Fibroblast of lung (primary cell): ENCODE results near the gene EFCAB10. TPM values are rescaled to one million over a fixed set of nuclear protein-coding genes. Genes with fewer than 3 reads are reported as not detected.

Experiments used
- DNase-seq, 2 donors: peaks; one replicate each; pipeline versions ENCODE4 v3.0.0 to v3.0.0-alpha.2; 2010; ENCODE audit warnings: low read depth in 2 of 2
- H2AFZ ChIP-seq: 2 replicates; pipeline ENCODE4 v1.5.1; 2012; ENCODE audit warnings: low read length, control low read depth, inconsistent platforms
- H3K27ac ChIP-seq: 2 replicates; pipeline ENCODE4 v1.5.1; 2011; ENCODE audit warnings: low read length, control low read depth; ENCODE audit not compliant: insufficient read depth
- H3K27me3 ChIP-seq: 2 replicates; pipeline ENCODE4 v1.5.1; 2011; ENCODE audit warnings: mild to moderate bottlenecking, low read length; ENCODE audit not compliant: control insufficient read depth, insufficient read depth
- H3K36me3 ChIP-seq: 2 replicates; pipeline ENCODE4 v1.5.1; 2011; ENCODE audit warnings: low read length; ENCODE audit not compliant: control insufficient read depth, insufficient read depth
- H3K4me1 ChIP-seq: 2 replicates; pipeline ENCODE4 v1.5.1; 2011; ENCODE audit warnings: low read length; ENCODE audit not compliant: control insufficient read depth, insufficient read depth; ENCODE audit errors: extremely low read depth
- H3K4me2 ChIP-seq: 2 replicates; pipeline ENCODE4 v1.5.1; 2011; ENCODE audit warnings: low read length, control low read depth; ENCODE audit not compliant: insufficient read depth; ENCODE audit errors: extremely low read depth
- H3K4me3 ChIP-seq, 4 experiments: fragments of 200-600 bp in 1 of 4; sonication (generic) in 1 of 4; replicated peaks in 1 of 4; 2 replicates each; pipeline ENCODE4 v1.5.1; 2011 to 2016; ENCODE audit warnings: low read length in 4 of 4, low read depth in 3 of 4, mild to moderate bottlenecking in 3 of 4, control low read depth in 2 of 4, inconsistent platforms in 1 of 4, mixed read lengths in 1 of 4; ENCODE audit not compliant: insufficient read depth in 1 of 4; ENCODE audit errors: control extremely low read depth in 1 of 4
- H3K79me2 ChIP-seq: 2 replicates; pipeline ENCODE4 v1.5.1; 2012; ENCODE audit warnings: mild to moderate bottlenecking, low read length, inconsistent platforms; ENCODE audit not compliant: control insufficient read depth, insufficient read depth
- H3K9ac ChIP-seq: 2 replicates; pipeline ENCODE4 v1.5.1; 2011; ENCODE audit warnings: mild to moderate bottlenecking, low read length, control low read depth; ENCODE audit not compliant: insufficient read depth
- H3K9me3 ChIP-seq: 2 replicates; pipeline ENCODE4 v1.5.1; 2012; ENCODE audit warnings: low read depth, low read length; ENCODE audit not compliant: control insufficient read depth, insufficient read depth
- H4K20me1 ChIP-seq: 2 replicates; pipeline ENCODE4 v1.5.1; 2011; ENCODE audit warnings: low read length; ENCODE audit not compliant: control insufficient read depth, insufficient read depth; ENCODE audit errors: extremely low read depth
- EZH2 ChIP-seq: IDR thresholded peaks from 2 replicates; pipeline ENCODE4 v1.5.1; 2012; ENCODE audit warnings: low read length, control low read depth, mild to moderate bottlenecking; ENCODE audit errors: missing control alignments
- polyA plus RNA-seq, 2 donors: library from polyadenylated mRNA; depleted of rRNA in 1 of 2; stranded (reverse) in 1 of 2; unstranded in 1 of 2; fragments of >200 nt; gene quantifications; 2 replicates each; pipeline ENCODE4 v1.2.1, GENCODE V29; 2011 to 2012; ENCODE audit warnings: missing spikeins in 1 of 2
- total RNA-seq: library from RNA; depleted of rRNA; stranded (reverse); fragments of >200 nt; gene quantifications from 2 replicates; pipeline ENCODE4 v1.2.1, GENCODE V29; 2014
- TF ChIP-seq, protein P1 (sequence below), 2 donors: IDR thresholded peaks in 1 of 2; conservative IDR thresholded peaks in 1 of 2; 1 replicate in 1 of 2; 2 replicates in 1 of 2; pipeline ENCODE4 v1.5.1; 2011 to 2012; ENCODE audit warnings: low read length in 2 of 2, control low read depth in 1 of 2, inconsistent platforms in 1 of 2, low read depth in 1 of 2, mild to moderate bottlenecking in 1 of 2

EFCAB10 gene
- total and polyA plus RNA-seq, 2 donors (not counting 1 experiment from before 2014, with no cell fraction given) = not detected

DNA sequence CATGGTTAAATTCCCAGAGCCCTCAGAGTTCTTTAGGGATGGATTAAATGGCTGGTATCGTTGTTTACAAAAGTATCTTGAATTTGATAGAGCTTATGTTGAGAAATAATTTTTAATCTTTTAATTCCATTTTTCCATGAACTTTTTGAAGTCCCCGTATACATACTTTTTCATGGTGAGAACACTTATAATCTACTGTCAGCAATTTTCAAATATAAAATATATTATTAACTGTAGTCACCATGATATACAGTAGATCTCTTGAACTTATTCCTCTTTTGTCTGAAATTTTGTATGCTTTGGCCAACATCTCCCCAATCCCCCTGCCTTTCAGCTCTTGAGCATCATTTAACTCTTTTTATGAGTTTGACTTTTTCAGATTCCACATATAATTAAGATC is 9.4 kb downstream of the EFCAB10 start:
- H3K79me2 ChIP-seq = no peaks in the 10 kb centered on the region
- TF ChIP-seq, protein P1, sequence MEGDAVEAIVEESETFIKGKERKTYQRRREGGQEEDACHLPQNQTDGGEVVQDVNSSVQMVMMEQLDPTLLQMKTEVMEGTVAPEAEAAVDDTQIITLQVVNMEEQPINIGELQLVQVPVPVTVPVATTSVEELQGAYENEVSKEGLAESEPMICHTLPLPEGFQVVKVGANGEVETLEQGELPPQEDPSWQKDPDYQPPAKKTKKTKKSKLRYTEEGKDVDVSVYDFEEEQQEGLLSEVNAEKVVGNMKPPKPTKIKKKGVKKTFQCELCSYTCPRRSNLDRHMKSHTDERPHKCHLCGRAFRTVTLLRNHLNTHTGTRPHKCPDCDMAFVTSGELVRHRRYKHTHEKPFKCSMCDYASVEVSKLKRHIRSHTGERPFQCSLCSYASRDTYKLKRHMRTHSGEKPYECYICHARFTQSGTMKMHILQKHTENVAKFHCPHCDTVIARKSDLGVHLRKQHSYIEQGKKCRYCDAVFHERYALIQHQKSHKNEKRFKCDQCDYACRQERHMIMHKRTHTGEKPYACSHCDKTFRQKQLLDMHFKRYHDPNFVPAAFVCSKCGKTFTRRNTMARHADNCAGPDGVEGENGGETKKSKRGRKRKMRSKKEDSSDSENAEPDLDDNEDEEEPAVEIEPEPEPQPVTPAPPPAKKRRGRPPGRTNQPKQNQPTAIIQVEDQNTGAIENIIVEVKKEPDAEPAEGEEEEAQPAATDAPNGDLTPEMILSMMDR (conservative IDR thresholded peaks at IDR 0.05 in 1 of 2, IDR thresholded peaks at IDR 0.05 in 1 of 2; ENCODE audit: low read depth in 1 of 2, low read length in 2 of 2) = no peak
- no peak for TF ChIP-seq EZH2
- H3K9me3 ChIP-seq = no peaks in the 10 kb centered on the region
- H3K27me3 ChIP-seq = no peaks in the 10 kb centered on the region
- H3K36me3 ChIP-seq = no peaks in the 10 kb centered on the region
- H3K4me3 ChIP-seq = no peak overlapping the region
- no peaks in the 10 kb centered on the region for H3K4me1 ChIP-seq
- no peak overlapping the region for H2AFZ ChIP-seq
- no peak overlapping the region for H3K27ac ChIP-seq
- DNase-seq = no peak
- no peaks in the 10 kb centered on the region for H4K20me1 ChIP-seq
- H3K9ac ChIP-seq = no peak overlapping the region
- no peak overlapping the region for H3K4me2 ChIP-seq

DNA sequence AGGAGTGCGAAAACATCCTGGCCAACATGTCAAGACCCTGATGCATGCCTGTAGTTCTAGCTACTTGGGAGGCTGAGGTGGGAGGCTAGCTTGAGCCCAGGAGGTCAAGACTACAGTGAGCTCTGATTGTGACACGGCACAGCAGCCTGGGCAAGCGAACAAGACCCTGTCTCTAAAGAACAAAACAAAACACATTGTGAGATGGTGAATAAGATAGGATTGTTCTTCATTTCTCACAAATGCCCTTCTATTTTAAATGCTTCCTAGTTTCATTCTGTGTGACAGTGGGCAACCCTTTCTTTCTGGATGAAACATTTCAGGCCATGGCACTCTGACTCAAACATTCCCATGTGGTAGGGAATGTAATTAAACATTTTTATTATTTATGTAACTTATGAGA is 13.5 kb downstream of the EFCAB10 start:
- H3K27me3 ChIP-seq = no peaks in the 10 kb centered on the region
- H3K4me3 ChIP-seq = no peak overlapping the region
- no peaks in the 10 kb centered on the region for H3K36me3 ChIP-seq
- no peaks in the 10 kb centered on the region for H3K4me1 ChIP-seq
- H3K4me2 ChIP-seq = no peak overlapping the region
- no peak overlapping the region for H2AFZ ChIP-seq
- H4K20me1 ChIP-seq = no peaks in the 10 kb centered on the region
- no peaks in the 10 kb centered on the region for H3K9me3 ChIP-seq
- TF ChIP-seq, protein P1 (conservative IDR thresholded peaks at IDR 0.05 in 1 of 2, IDR thresholded peaks at IDR 0.05 in 1 of 2; ENCODE audit: low read depth in 1 of 2, low read length in 2 of 2) = no peak
- TF ChIP-seq EZH2 = no peak
- no peaks in the 10 kb centered on the region for H3K79me2 ChIP-seq
- no peak for DNase-seq
- H3K27ac ChIP-seq = no peak overlapping the region
- no peak overlapping the region for H3K9ac ChIP-seq

DNA sequence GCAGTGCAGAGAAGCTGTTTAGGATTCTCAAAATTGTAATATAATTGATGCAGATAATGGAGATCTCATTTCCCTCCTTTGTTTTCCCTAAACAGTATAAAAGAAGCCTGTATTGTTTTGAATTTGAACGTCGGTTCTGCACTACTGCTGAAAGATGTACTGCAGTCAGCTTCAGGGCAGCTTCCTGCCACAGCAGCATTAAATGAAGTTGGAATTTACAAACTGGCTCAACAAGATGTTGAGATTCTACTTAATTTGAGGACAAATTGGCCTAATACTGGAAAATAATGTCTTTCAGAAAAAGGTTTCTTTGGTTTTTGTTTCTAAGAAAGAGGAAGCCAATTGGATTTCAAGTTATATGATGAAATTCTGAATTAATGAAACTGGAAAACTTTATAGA is 14.3 kb downstream of the EFCAB10 start:
- Histone ChIP-seq H3K4me3 (no peak overlapping the region), H3K36me3 (peaks cover 1% of the 10 kb centered on the region), H3K9ac (no peak overlapping the region), H3K79me2 (no peaks in the 10 kb centered on the region), H3K27me3 (no peaks in the 10 kb centered on the region), H3K4me1 (no peaks in the 10 kb centered on the region), H4K20me1 (no peaks in the 10 kb centered on the region), H3K27ac (no peak overlapping the region), H3K4me2 (no peak overlapping the region), H2AFZ (no peak overlapping the region), H3K9me3 (no peaks in the 10 kb centered on the region)
- TF ChIP-seq, protein P1 (conservative IDR thresholded peaks at IDR 0.05 in 1 of 2, IDR thresholded peaks at IDR 0.05 in 1 of 2; ENCODE audit: low read depth in 1 of 2, low read length in 2 of 2) = no peak
- TF ChIP-seq EZH2 = no peak
- DNase-seq = no peak
